GM19239 (cell line): Measurements from ENCODE around the gene DTX2.
A peak's percentile ranks its signal among the peaks of the same experiment; 100 is the strongest.
"Not testable (repeated sequence)": the region's sequence is repeated elsewhere in the genome, so short reads cannot be mapped to it uniquely, and the experiment has no call there.

Experiments
- DNase-seq: peaks from one replicate; pipeline ENCODE4 v3.0.0; 2011; ENCODE audit warnings: low spot score; ENCODE audit not compliant: insufficient read length
- FAIRE-seq: peaks from 2 replicates; lab custom pipeline; 2011; peaks lifted over from hg19 to GRCh38; lab: Jason Lieb, UNC

Gene DTX2

GRCh38 chr7:76484456-76484855 lies 22.9 kb downstream of the DTX2 start:
- DNase-seq: not testable (repeated sequence)

GRCh38 chr7:76485822-76486610 lies 24.5 kb downstream of the DTX2 start:
- FAIRE-seq: not testable (repeated sequence)

More at GRCh38 chr7:76484456-76484855, 22.9 kb downstream of the DTX2 start:
- not testable (repeated sequence) for FAIRE-seq

GRCh38 chr7:76486618-76487017 lies 25.1 kb downstream of the DTX2 start:
- peak; percentile 98 for FAIRE-seq
- DNase-seq: not testable (repeated sequence)

More at GRCh38 chr7:76485822-76486610, 24.5 kb downstream of the DTX2 start:
- not testable (repeated sequence) for DNase-seq

GRCh38 chr7:76487969-76488368 lies 26.5 kb downstream of the DTX2 start:
- FAIRE-seq, DNase-seq: not testable (repeated sequence)

- not testable (repeated sequence) for DNase-seq, FAIRE-seq
Observed at GRCh38 chr7:76492139-76492538, 30.6 kb downstream of the DTX2 start.

GRCh38 chr7:76495717-76496116 lies 34.2 kb downstream of the DTX2 start:
- FAIRE-seq, DNase-seq: not testable (repeated sequence)

- not testable (repeated sequence) for DNase-seq
- FAIRE-seq: peak; percentile 11
Observed at GRCh38 chr7:76497918-76498582, 36.5 kb downstream of the DTX2 start.

GRCh38 chr7:76498583-76499200 lies 37.2 kb downstream of the DTX2 start:
- FAIRE-seq: not testable (repeated sequence)

GRCh38 chr7:76499201-76499923 lies 37.9 kb downstream of the DTX2 start:
- DNase-seq, FAIRE-seq: not testable (repeated sequence)

More at GRCh38 chr7:76498583-76499200, 37.2 kb downstream of the DTX2 start:
- DNase-seq: not testable (repeated sequence)

GRCh38 chr7:76499924-76500241 lies 38.4 kb downstream of the DTX2 start:
- not testable (repeated sequence) for DNase-seq
- peak; percentile 73 for FAIRE-seq

GRCh38 chr7:76502224-76502623 lies 40.7 kb downstream of the DTX2 start:
- DNase-seq: not testable (repeated sequence)

GRCh38 chr7:76502836-76503235 lies 41.3 kb downstream of the DTX2 start:
- DNase-seq, FAIRE-seq: not testable (repeated sequence)

More at GRCh38 chr7:76502224-76502623, 40.7 kb downstream of the DTX2 start:
- not testable (repeated sequence) for FAIRE-seq

GRCh38 chr7:76503244-76503643 lies 41.7 kb downstream of the DTX2 start:
- FAIRE-seq, DNase-seq: not testable (repeated sequence)

GRCh38 chr7:76504351-76505167 lies 43.0 kb downstream of the DTX2 start:
- not testable (repeated sequence) for DNase-seq, FAIRE-seq

GRCh38 chr7:76505168-76506080 lies 43.9 kb downstream of the DTX2 start:
- DNase-seq (no peak), FAIRE-seq (no peak)

- FAIRE-seq: no peak
- DNase-seq: no peak
Observed at GRCh38 chr7:76506081-76506440, 44.6 kb downstream of the DTX2 start.

GRCh38 chr7:76506643-76507042 lies 45.1 kb downstream of the DTX2 start:
- DNase-seq, FAIRE-seq: not testable (repeated sequence)

GRCh38 chr7:76507723-76508406 lies 46.4 kb downstream of the DTX2 start:
- DNase-seq (no peak), FAIRE-seq (no peak)
